Measurements from ENCODE around the gene PSTPIP1. TPM values are rescaled to one million over a fixed set of nuclear protein-coding genes. Genes with fewer than 3 reads are reported as not detected.

The PSTPIP1 gene
- total RNA-seq, 4 donors from 2014 or later = 0.57 to 9.9 (median 5.3) TPM

GRCh38 chr15:77044228-77045042 is 49.5 kb downstream of the PSTPIP1 start:
- no peaks in the 10 kb centered on the region for H3K9me3 ChIP-seq
- H3K4me1 ChIP-seq = peaks cover 0 to 10% (median 5%) of the 10 kb centered on the region in 3 donors
- H3K36me3 ChIP-seq = peaks cover 0 to 52% (median 0%) of the 10 kb centered on the region in 3 donors
- no peak for TF ChIP-seq POLR2A (IDR thresholded peaks at IDR 0.05)
- TF ChIP-seq CTCF (IDR thresholded peaks at IDR 0.05) = no peak
- intact Hi-C loops (cut with DNase I) = no loop called here
- DNase-seq = no peak
- H3K4me3 ChIP-seq = no peak overlapping the region
- H3K27me3 ChIP-seq = no peaks in the 10 kb centered on the region
- no peak overlapping the region for H3K27ac ChIP-seq
- WGBS, 2 donors = 74% methylated on average over 3 to 7 of the region's 7 CpGs

GRCh38 chr15:77045985-77046384 is 51.1 kb downstream of the PSTPIP1 start:
- H3K4me3 ChIP-seq = no peak overlapping the region
- DNase-seq = no peak
- H3K4me1 ChIP-seq = peaks cover 0 to 10% (median 5%) of the 10 kb centered on the region in 3 donors
- 93 to 94% methylated on average over 1 of the region's 1 CpG for WGBS, 2 donors
- no peaks in the 10 kb centered on the region for H3K9me3 ChIP-seq
- H3K27me3 ChIP-seq = no peaks in the 10 kb centered on the region
- no peak for TF ChIP-seq CTCF (IDR thresholded peaks at IDR 0.05)
- no peak for TF ChIP-seq POLR2A (IDR thresholded peaks at IDR 0.05)
- H3K36me3 ChIP-seq = peaks cover 0 to 57% (median 0%) of the 10 kb centered on the region in 3 donors
- intact Hi-C loops (cut with DNase I) = no loop called here
- H3K27ac ChIP-seq = no peak overlapping the region

- TF ChIP-seq POLR2A (IDR thresholded peaks at IDR 0.05) = no peak
- TF ChIP-seq CTCF (IDR thresholded peaks at IDR 0.05) = no peak
- 91 to 96% methylated on average over 7 of the region's 7 CpGs for WGBS, 2 donors
- intact Hi-C loops (cut with DNase I) = no loop called here
- Histone ChIP-seq H3K27ac (no peak overlapping the region), H3K4me3 (no peak overlapping the region), H3K27me3 (no peaks in the 10 kb centered on the region), H3K36me3 (peaks cover 0 to 66% (median 6%) of the 10 kb centered on the region in 3 donors), H3K4me1 (peaks cover 0 to 10% (median 5%) of the 10 kb centered on the region in 3 donors), H3K9me3 (no peaks in the 10 kb centered on the region)
- no peak for DNase-seq
Observed at GRCh38 chr15:77046704-77047412, 51.9 kb downstream of the PSTPIP1 start.

DNA sequence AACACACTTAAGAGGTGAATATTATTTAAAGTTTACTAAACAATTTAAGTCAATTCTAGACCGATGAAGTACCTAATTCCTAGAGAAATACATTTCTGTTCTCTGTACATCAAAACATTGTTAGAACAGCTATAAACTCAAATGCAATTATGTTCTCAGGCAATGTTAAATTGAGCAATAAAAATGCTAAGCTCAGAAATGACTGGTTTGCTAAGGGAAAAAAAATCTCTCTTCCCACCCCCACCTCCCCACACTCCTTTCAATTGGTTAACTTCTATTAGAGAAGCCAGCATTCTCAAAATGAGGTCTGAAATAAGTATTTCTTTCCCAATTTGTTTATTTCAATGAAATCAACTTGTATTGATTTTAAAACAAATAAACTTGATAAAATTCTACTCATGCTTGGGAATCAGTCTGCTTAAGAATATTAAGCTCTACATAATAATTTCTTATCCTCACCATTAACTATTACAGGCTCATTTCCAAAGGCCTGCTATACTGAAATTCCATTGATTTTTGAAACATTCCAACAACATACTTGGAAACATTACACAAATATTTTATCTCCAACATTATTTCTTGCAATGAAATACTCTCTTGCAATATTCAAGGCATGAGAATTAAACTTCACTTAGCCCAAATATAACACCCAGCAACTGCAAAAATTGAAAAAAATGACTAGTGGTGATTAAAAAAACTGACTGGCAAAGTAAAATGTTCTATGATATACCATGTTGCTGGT is 53.4 kb downstream of the PSTPIP1 start:
- no peaks in the 10 kb centered on the region for H3K27me3 ChIP-seq
- WGBS, 2 donors = 88 to 91% methylated on average over 1 of the region's 1 CpG
- no peak overlapping the region for H3K4me3 ChIP-seq
- peaks cover 0 to 62% (median 6%) of the 10 kb centered on the region in 3 donors for H3K36me3 ChIP-seq
- no peaks in the 10 kb centered on the region for H3K9me3 ChIP-seq
- peaks cover 0 to 23% (median 5%) of the 10 kb centered on the region in 3 donors for H3K4me1 ChIP-seq
- no peak for DNase-seq
- intact Hi-C loops (cut with DNase I) = no loop called here
- no peak overlapping the region for H3K27ac ChIP-seq
- TF ChIP-seq POLR2A (IDR thresholded peaks at IDR 0.05) (no peak), CTCF (IDR thresholded peaks at IDR 0.05) (no peak)

Measured in esophagus squamous epithelium (tissue), 5 donors.